ENCODE data around the gene AFF1.

DNA sequence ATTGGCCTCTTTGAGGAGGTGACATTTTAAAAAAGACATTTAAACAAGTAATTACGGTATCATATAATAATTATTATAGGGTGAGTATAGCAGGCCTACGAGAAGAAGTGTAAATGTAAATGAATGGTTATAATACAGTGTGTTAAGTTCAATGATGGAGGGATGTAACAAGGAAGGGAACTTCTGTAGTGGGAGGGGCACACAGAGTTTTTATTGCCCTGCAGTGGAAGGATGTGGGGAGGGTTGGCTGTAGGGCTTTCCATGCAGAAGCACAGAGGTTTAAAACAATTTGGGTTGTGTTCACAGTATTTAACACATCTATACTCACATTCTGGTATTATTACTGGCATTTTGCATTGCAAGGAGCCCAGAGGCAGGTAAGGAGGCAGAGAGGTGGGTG, 41.1 kb downstream of the AFF1 start:
- no peak for TF ChIP-seq CTCF (IDR thresholded peaks at IDR 0.05)
- TF ChIP-seq POLR2A (IDR thresholded peaks at IDR 0.05), result no peak
